Right lung (tissue), 10 donors: Measurements from ENCODE around the gene NCR2. TPM values are rescaled to one million over a fixed set of nuclear protein-coding genes. Genes with fewer than 3 reads are reported as not detected.
"Not testable (repeated sequence)": the region's sequence is repeated elsewhere in the genome, so short reads cannot be mapped to it uniquely, and the experiment has no call there.

Source experiments
- DNase-seq, 2 donors: peaks; one replicate each; pipeline ENCODE4 v3.0.0-alpha.2; 2013
- long read RNA-seq, 8 donors: transcript quantifications; one replicate each; lab custom pipeline, GENCODE V29; 2026
- polyA plus RNA-seq, 5 donors: library from polyadenylated mRNA; unstranded; fragments of 120-200 nt; gene quantifications; one replicate each; pipeline versions ENCODE4 v1.2.1 to v1.2.3, GENCODE V29; 2013; ENCODE audit warnings: inconsistent platforms in 1 of 5, low replicate concordance in 1 of 5; ENCODE audit not compliant: insufficient read length in 5 of 5, insufficient read depth in 1 of 5

NCR2 gene, protein sequence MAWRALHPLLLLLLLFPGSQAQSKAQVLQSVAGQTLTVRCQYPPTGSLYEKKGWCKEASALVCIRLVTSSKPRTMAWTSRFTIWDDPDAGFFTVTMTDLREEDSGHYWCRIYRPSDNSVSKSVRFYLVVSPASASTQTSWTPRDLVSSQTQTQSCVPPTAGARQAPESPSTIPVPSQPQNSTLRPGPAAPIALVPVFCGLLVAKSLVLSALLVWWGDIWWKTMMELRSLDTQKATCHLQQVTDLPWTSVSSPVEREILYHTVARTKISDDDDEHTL
- not detected for polyA plus RNA-seq
- long read RNA-seq, donor 1: 0 reads
- long read RNA-seq, donor 2: 0 reads
- long read RNA-seq, donor 3: 0 reads
- long read RNA-seq, donor 4: 0 reads
- long read RNA-seq, donor 5: 0 reads
- long read RNA-seq, donor 6: 0 reads
- long read RNA-seq, donor 7: 0 reads
- long read RNA-seq, donor 8: 0 reads

DNA sequence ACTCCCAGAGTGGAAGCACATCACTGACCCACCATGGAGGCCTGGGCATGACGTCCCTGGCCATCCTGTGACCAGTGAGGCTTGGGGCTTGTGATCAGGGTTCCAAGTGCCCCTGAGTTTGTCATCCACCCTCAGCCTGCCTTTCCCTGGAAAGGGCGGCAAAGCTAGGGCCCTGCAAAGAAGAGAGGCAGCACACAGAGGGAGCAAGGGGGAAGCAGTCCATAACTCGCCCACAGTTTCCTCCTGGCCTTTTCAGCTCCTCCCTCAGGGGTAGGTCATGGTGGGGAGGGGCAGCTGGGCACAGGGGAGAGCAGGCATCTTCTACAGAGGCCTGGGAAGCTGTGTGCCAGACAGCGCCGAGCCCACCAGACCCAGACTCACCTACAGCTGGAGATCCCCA is at the start of gene NCR2:
Gene NCR2, plus strand, starts transcription at position 313 of the 400 bp plus-strand sequence. CDS start 269 bp downstream, outside the sequence.
- DNase-seq: no peak

DNA sequence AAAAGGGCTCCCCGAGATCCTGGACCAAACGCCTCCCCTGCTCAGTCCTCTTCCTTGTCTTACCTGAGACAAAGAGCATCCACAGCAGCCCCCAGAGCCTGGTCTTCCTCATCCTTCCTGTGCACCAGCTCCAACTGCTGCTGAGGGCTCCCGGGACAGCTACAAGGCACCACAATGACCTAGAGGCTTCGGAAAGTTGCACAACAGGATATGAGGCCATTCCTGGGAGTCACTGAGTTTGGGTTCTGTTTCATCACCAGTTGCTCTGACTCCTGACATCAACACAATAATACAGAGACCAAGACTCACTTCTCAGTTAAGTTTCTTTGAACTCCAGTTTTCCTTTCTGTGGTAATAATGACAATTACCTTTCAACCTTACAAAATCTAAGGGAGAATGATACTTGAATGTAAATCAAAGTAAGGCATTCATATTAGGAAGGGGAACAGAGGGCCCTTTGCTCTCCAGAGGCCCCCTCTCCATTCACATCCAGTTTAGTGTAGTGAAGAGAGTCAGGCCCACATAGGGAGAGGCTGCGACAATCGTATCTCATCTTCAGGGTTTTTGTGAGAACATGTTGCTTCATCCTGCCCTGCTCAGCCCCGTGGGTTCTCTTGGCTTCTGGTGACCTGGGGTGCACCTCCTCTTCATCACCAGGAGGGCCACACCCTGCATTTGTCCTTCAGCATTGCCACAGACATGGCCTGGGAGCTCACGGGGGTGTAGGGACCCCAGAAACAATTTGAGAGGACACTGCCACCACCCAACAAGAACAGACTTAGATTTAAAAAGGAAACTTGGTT is 48.7 kb upstream of the NCR2 start, which contains the start of gene TREM1:
Gene TREM1, minus strand, starts transcription at position 139 of the 803 bp plus-strand sequence. Its CDS starts 27 bp downstream, at position 112.
- peak in 1 of 2 donors; percentile 35 for DNase-seq

GRCh38 chr6:41288030-41288753 is 47.2 kb upstream of the NCR2 start:
- no peak for DNase-seq

GRCh38 chr6:41288754-41289129 is 46.7 kb upstream of the NCR2 start:
- DNase-seq: no peak

GRCh38 chr6:41289815-41290214 is 45.6 kb upstream of the NCR2 start:
- DNase-seq: no peak

GRCh38 chr6:41291717-41292116 is 43.7 kb upstream of the NCR2 start:
- no peak for DNase-seq

DNA sequence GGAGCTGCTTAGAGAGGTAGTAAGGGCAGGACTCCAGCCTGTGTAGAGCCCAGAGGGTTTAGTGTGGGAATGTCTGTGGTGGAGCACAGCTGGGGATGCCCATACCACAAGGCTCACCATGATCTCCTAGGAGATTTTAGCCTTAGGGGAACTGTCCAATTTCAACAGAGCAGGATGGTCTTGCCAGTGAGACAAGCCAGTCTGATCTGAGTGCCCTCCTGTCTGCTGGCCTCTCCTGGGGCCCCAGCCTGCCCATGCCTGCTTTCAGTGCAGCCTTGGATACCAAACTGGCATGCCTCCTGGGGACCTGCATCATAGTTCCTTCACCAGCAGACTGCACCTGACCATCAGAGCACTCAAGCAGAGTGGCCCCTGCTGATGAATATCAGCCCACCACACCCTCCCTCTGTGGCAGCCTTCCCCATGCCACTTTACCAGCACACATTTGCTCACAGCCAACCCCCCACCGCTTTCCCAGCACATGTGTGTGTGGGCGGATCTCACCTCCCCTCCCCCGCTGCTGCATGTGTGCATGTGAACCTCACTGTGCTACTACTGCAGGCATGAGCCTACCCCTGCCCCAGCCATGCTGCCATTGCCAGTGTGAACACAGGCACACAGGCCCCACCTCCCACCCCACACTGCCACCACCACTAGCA is 41.1 kb upstream of the NCR2 start:
- DNase-seq: no peak

- DNase-seq: not testable (repeated sequence)
Measured at GRCh38 chr6:41297248-41297647, 38.2 kb upstream of the NCR2 start.

DNA sequence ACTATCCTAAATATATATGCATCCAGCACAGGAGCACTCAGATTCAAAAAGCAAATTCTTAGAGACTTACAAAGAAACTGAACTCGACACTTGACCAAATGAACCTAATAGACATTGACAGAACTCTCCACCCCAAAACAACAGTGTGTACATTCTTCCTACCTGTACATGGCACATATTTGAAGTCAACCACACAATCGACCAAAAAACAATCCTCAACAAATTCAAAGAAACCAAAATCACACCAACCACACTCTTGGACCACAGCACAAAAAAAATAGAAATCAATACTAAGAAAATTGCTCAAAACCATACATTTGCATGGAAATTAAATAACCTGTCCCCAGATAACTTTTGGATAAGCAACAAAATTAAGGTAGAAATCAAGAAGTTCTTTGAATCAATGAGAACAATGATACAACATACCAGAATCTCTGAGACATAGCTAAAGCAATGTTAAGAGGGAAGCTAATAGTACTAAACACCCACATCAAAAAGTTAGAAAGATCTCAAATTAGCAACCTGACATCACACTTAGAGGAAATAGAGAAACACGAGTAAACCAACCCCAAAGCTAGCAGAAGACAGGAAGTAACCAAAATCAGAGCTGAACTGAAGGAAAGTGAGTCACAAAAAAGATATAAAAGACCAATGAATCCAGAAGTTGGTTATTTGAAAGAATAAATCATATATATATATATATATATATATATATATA is 36.5 kb upstream of the NCR2 start:
- no peak for DNase-seq

DNA sequence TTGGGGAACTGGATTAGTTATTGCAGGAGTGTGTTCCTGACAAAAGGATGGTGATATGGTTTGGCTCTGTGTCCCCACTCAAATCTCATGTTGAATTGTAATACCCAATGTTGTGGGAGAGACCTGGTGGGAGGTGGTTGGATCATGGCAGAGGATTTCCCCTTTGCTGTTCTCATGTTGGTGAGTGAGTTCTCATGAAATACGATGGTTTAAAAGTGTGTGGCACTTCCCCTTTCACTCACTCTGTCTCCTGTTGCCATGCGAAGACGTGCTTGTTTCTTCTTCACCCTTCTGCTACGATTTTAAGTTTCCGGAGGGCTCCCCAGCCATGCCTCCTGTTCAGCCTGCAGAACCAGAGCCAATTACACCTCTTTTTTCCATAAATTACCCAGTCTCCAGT is 32.8 kb upstream of the NCR2 start:
- DNase-seq: no peak

GRCh38 chr6:41306187-41306854 is 29.1 kb upstream of the NCR2 start:
- peak in 1 of 2 donors; percentile 21 for DNase-seq

DNA sequence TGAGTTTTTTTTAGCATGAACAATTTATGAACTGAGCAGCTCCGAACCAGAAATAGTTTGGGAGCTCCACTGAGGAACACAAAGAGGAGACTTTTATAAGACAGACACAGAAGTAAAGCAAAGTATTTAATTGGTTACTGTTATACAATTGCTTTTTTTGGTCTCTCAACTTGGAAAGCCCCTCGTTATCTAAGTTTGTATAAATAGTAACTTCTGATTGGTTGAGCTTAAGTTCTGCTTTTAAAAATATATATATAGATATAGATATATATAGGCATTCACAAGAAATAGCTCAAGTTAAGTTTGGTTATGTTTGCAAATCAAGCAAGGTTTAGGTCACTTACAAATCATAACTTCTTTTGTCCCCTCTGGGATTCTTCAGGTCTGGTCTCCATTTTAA is 20.2 kb upstream of the NCR2 start:
- no peak for DNase-seq

- DNase-seq: no peak
Measured at GRCh38 chr6:41315943-41316620, 19.3 kb upstream of the NCR2 start.

DNA sequence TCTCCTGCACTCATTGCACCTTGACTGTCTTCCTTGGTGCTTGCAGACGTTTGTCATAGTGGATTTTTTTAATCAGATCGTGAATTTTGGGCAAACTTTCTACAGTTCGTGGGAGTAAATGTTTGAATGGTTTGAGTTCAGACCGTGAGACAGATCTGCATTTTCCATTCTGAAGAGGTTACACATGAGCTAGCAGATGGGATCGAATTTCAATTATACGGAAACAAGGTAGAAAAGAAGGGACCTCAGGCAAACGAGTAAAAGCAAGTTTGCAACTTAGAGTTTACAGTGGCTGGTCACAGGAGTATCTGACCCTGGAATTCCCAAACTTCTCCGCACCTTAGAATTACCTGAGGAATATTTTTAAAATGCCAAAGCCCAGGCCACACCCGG is 17.2 kb upstream of the NCR2 start:
- no peak for DNase-seq

- peak; percentile 74 to 75 for DNase-seq
Measured at GRCh38 chr6:41318654-41319565, 16.5 kb upstream of the NCR2 start.

DNA sequence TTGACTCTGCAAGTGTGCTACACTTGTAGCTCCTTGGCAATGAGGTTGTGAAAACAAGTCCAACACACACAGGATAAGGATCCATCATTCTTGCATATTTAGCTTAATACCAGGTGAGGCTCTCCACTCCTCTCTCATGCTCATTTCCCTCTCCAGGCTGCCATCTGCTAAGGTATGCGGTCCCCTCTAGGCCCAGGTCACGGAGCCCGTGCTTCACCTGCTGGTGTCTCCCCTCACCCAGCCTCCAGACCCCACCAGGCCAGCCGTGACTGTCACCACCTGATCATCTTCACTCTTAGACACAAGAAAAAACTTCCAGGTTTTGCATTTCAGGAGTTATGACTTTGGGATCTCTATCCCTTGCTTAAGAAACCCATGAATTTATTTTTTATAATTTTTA is 14.2 kb upstream of the NCR2 start:
- DNase-seq: no peak

GRCh38 chr6:41325446-41326066 is 9.9 kb upstream of the NCR2 start:
- no peak for DNase-seq

DNA sequence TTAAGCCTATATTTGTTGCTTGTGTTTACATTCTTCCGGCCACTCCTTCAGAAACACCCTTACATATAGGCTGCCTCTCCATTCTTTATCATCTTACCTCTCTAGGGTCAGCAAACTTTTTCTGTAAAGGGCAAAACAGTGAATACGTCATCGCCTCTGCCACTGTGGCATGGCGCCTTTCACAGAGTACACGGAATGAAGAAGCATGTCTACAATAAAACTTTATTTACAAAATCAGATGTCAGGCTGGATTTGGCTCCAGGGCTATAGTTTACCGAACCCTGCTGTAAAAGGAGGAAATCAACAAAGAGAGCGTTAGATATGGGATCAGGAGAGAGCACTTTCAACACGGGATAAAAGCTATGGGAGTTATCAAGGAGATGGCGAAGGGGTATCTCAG is 9.3 kb upstream of the NCR2 start:
- no peak for DNase-seq
